ENCODE measurements around the gene KRT14.

GRCh38 chr17:41585301-41586056, 1.2 kb downstream of the KRT14 start:
- no peak for TF ChIP-seq CTCF (IDR thresholded peaks at IDR 0.05)
- TF ChIP-seq POLR2A (IDR thresholded peaks at IDR 0.05), result no peak
